ENCODE results near the gene GRK5. TPM values are rescaled to one million over a fixed set of nuclear protein-coding genes. Genes with fewer than 3 reads are reported as not detected.
"Not testable (repeated sequence)": the region's sequence is repeated elsewhere in the genome, so short reads cannot be mapped to it uniquely, and the experiment has no call there.

Gene GRK5
- total and polyA plus RNA-seq, 2 donors = 23.8 to 27.0 TPM

GRCh38 chr10:119180850-119181400 lies 26.4 kb upstream of the GRK5 start:
- WGBS = 96% methylated on average over 7 of the region's 7 CpGs
- not testable (repeated sequence) for DNase-seq (ENCODE audit: extremely low spot score)

GRCh38 chr10:119183664-119184412 lies 23.5 kb upstream of the GRK5 start:
- Histone ChIP-seq H3K4me3 (ENCODE audit: low read depth, low read length) (no peak overlapping the region), H3K27ac (ENCODE audit: low read depth) (no peak overlapping the region), H3K4me1 (ENCODE audit: insufficient read depth) (no peaks in the 10 kb centered on the region), H3K36me3 (ENCODE audit: insufficient read depth) (no peaks in the 10 kb centered on the region)
- no peak for DNase-seq (ENCODE audit: extremely low spot score)
- WGBS = 77% methylated on average over 9 of the region's 9 CpGs

More at GRCh38 chr10:119180850-119181400, 26.4 kb upstream of the GRK5 start:
- H3K27ac ChIP-seq (ENCODE audit: low read depth); H3K4me3 ChIP-seq (ENCODE audit: low read depth, low read length); H3K4me1 ChIP-seq (ENCODE audit: insufficient read depth); H3K36me3 ChIP-seq (ENCODE audit: insufficient read depth): not testable (repeated sequence)

- no peak for DNase-seq (ENCODE audit: extremely low spot score)
- Histone ChIP-seq H3K4me1 (ENCODE audit: insufficient read depth) (no peaks in the 10 kb centered on the region), H3K27ac (ENCODE audit: low read depth) (no peak overlapping the region), H3K4me3 (ENCODE audit: low read depth, low read length) (no peak overlapping the region), H3K36me3 (ENCODE audit: insufficient read depth) (no peaks in the 10 kb centered on the region)
- 68% methylated on average over 3 of the region's 3 CpGs for WGBS
Observed at GRCh38 chr10:119189811-119190282, 17.5 kb upstream of the GRK5 start.

DNA sequence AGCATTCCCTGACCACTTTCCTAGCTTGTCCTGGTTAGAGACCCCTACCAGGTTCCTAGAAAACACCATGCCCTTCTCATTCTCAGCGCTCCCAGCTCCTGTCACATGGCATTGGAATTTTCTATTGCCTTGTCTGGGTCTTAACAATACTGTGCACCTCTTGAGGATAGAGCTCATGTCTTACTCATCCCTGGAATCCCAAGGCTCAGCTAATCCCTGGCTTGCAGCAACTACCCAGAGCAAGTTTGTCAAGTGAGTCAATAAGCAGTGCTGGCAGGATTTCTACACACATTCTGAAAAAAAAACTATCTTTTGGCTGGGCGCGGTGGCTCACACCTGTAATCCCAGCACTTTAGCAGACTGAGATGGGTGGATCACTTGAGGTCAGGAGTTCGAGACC lies 17.0 kb upstream of the GRK5 start:
- WGBS = 76% methylated on average over 4 of the region's 4 CpGs
- H3K4me3 ChIP-seq (ENCODE audit: low read depth, low read length) = no peak overlapping the region
- no peak for DNase-seq (ENCODE audit: extremely low spot score)
- H3K4me1 ChIP-seq (ENCODE audit: insufficient read depth) = no peaks in the 10 kb centered on the region
- H3K36me3 ChIP-seq (ENCODE audit: insufficient read depth) = no peaks in the 10 kb centered on the region
- H3K27ac ChIP-seq (ENCODE audit: low read depth) = no peak overlapping the region

- 55% methylated on average over 5 of the region's 5 CpGs for WGBS
- no peaks in the 10 kb centered on the region for H3K36me3 ChIP-seq (ENCODE audit: insufficient read depth)
- no peak for DNase-seq (ENCODE audit: extremely low spot score)
- no peak overlapping the region for H3K4me3 ChIP-seq (ENCODE audit: low read depth, low read length)
- no peaks in the 10 kb centered on the region for H3K4me1 ChIP-seq (ENCODE audit: insufficient read depth)
- no peak overlapping the region for H3K27ac ChIP-seq (ENCODE audit: low read depth)
Observed at GRCh38 chr10:119190954-119191785, 16.2 kb upstream of the GRK5 start.

DNA sequence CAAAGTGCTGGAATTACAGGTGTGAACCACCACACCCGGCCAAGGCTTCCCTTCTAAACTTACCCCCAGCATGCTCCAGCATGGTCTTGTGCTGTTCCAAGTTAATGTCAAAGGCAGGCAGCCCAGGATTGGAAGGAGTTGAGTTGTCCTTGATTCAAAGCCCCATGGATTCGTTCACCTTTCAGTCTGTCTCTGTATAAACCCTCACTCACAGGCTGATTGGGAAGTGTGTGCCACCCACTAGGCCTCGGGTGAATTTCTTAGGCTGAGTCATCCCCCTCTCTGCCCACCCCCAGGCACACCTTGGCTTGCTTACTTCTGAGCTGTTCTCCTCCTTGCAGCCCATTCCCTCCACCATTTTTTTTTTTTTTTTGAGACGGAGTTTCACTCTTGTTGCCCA lies 15.5 kb upstream of the GRK5 start:
- DNase-seq (ENCODE audit: extremely low spot score) = no peak
- H3K4me1 ChIP-seq (ENCODE audit: insufficient read depth) = no peaks in the 10 kb centered on the region
- H3K4me3 ChIP-seq (ENCODE audit: low read depth, low read length) = no peak overlapping the region
- no peak overlapping the region for H3K27ac ChIP-seq (ENCODE audit: low read depth)
- H3K36me3 ChIP-seq (ENCODE audit: insufficient read depth) = no peaks in the 10 kb centered on the region
- 81% methylated on average over 4 of the region's 4 CpGs for WGBS

GRCh38 chr10:119197921-119198320 lies 9.4 kb upstream of the GRK5 start:
- H3K4me3 ChIP-seq (ENCODE audit: low read depth, low read length) = no peak overlapping the region
- WGBS = 61% methylated on average over 4 of the region's 4 CpGs
- no peak for DNase-seq (ENCODE audit: extremely low spot score)
- H3K4me1 ChIP-seq (ENCODE audit: insufficient read depth) = no peaks in the 10 kb centered on the region
- no peaks in the 10 kb centered on the region for H3K36me3 ChIP-seq (ENCODE audit: insufficient read depth)
- H3K27ac ChIP-seq (ENCODE audit: low read depth) = no peak overlapping the region

DNA sequence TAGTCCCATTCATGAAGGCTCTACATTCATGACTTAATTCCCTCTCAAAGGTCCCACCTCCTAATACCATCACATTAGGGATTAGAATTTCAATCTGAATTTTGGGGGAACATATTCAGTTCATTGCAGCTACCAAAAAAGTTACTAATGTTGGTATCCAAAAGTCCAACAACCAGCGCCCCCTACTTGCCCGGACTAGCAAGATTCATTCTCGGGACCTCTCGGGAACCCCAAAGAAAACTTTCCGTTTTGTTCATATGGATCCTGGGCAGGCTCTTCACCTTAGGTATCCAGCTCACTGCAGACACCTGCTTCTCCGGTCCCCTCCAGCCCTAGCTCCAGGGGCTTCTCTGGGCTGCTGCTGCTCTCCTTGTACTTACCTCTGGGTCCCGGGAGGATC lies 8.9 kb upstream of the GRK5 start:
- WGBS = 54% methylated on average over 7 of the region's 7 CpGs
- Histone ChIP-seq H3K4me1 (ENCODE audit: insufficient read depth) (no peaks in the 10 kb centered on the region), H3K27ac (ENCODE audit: low read depth) (no peak overlapping the region), H3K36me3 (ENCODE audit: insufficient read depth) (no peaks in the 10 kb centered on the region), H3K4me3 (ENCODE audit: low read depth, low read length) (no peak overlapping the region)
- DNase-seq (ENCODE audit: extremely low spot score) = no peak

GRCh38 chr10:119199231-119199992 lies 8.0 kb upstream of the GRK5 start:
- WGBS = 44% methylated on average over 9 of the region's 9 CpGs
- Histone ChIP-seq H3K4me3 (ENCODE audit: low read depth, low read length) (no peak overlapping the region), H3K27ac (ENCODE audit: low read depth) (no peak overlapping the region), H3K36me3 (ENCODE audit: insufficient read depth) (no peaks in the 10 kb centered on the region), H3K4me1 (ENCODE audit: insufficient read depth) (no peaks in the 10 kb centered on the region)
- no peak for DNase-seq (ENCODE audit: extremely low spot score)

GRCh38 chr10:119201233-119201632 lies 6.1 kb upstream of the GRK5 start:
- no peaks in the 10 kb centered on the region for H3K36me3 ChIP-seq (ENCODE audit: insufficient read depth)
- DNase-seq (ENCODE audit: extremely low spot score) = no peak
- WGBS = 91% methylated on average over 1 of the region's 1 CpG
- H3K27ac ChIP-seq (ENCODE audit: low read depth) = no peak overlapping the region
- no peaks in the 10 kb centered on the region for H3K4me1 ChIP-seq (ENCODE audit: insufficient read depth)
- no peak overlapping the region for H3K4me3 ChIP-seq (ENCODE audit: low read depth, low read length)

GRCh38 chr10:119203006-119203405 lies 4.4 kb upstream of the GRK5 start:
- no peak for DNase-seq (ENCODE audit: extremely low spot score)
- whole genome bisulfite sequencing = 57% methylated on average over 4 of the region's 4 CpGs
- Histone ChIP-seq H3K36me3 (ENCODE audit: insufficient read depth) (no peaks in the 10 kb centered on the region), H3K4me1 (ENCODE audit: insufficient read depth) (no peaks in the 10 kb centered on the region), H3K4me3 (ENCODE audit: low read depth, low read length) (no peak overlapping the region), H3K27ac (ENCODE audit: low read depth) (no peak overlapping the region)

- DNase-seq (ENCODE audit: extremely low spot score) = no peak
- H3K36me3 ChIP-seq (ENCODE audit: insufficient read depth) = no peaks in the 10 kb centered on the region
- H3K4me3 ChIP-seq (ENCODE audit: low read depth, low read length) = no peak overlapping the region
- 42% methylated on average over 17 of the region's 17 CpGs for WGBS
- H3K27ac ChIP-seq (ENCODE audit: low read depth) = peak overlapping the region; percentile 35
- H3K4me1 ChIP-seq (ENCODE audit: insufficient read depth) = no peaks in the 10 kb centered on the region
Observed at GRCh38 chr10:119205894-119206602, 1.3 kb upstream of the GRK5 start.
